Right lobe of liver (tissue), 4 donors: ENCODE data around the gene F2R.
"Not testable (repeated sequence)": the region's sequence is repeated elsewhere in the genome, so short reads cannot be mapped to it uniquely, and the experiment has no call there.

Source experiments
- CTCF ChIP-seq, 4 donors: fragments of 200-600 bp in 3 of 4; fragments of 450-650 bp in 1 of 4; IDR thresholded peaks; one replicate each; pipeline versions ENCODE4 v1.5.1 to v1.8.0; 2016 to 2022; ENCODE audit warnings: antibody characterized with exemption in 4 of 4, mild to moderate bottlenecking in 2 of 4
- POLR2A ChIP-seq: fragments of 450-650 bp; IDR thresholded peaks from one replicate; pipeline ENCODE4 v1.6.1; 2017; ENCODE audit warnings: antibody characterized with exemption, mild to moderate bottlenecking
- donor health status: DM: no; HTN: no; CAD: no.
- donor health status: DM: no; HTN: no; CAD: no.
- donor health status: DM: no; HTN: yes; CAD: no.

- TF ChIP-seq CTCF (IDR thresholded peaks at IDR 0.05); POLR2A: not testable (repeated sequence)
Measured at GRCh38 chr5:76741506-76741905, 25.6 kb downstream of the F2R start.
